ENCODE results near the gene ZDHHC11B. TPM values are rescaled to one million over a fixed set of nuclear protein-coding genes. Genes with fewer than 3 reads are reported as not detected.
A peak's percentile ranks its signal among the peaks of the same experiment; 100 is the strongest.

ZDHHC11B gene
- total RNA-seq, 2 donors from 2014 or later: 6.2 to 8.9 TPM

GRCh38 chr5:761854-762710 lies 22.4 kb downstream of the ZDHHC11B start:
- 87 to 93% methylated on average over 8 of the region's 8 CpGs for WGBS, 2 donors

GRCh38 chr5:761059-761771 lies 23.3 kb downstream of the ZDHHC11B start:
- peaks cover 22% of the 10 kb centered on the region for H3K4me1 ChIP-seq
- ATAC-seq (no peak), DNase-seq (peak in 2 of 4 donors; percentile 9 to 10)
- TF ChIP-seq POLR2A (IDR thresholded peaks at IDR 0.05): no peak
- no peak for TF ChIP-seq CTCF (IDR thresholded peaks at IDR 0.05)
- no peaks in the 10 kb centered on the region for H3K9me3 ChIP-seq
- no peak overlapping the region for H3K27ac ChIP-seq
- H3K27me3 ChIP-seq: no peaks in the 10 kb centered on the region
- 79 to 87% methylated on average over 10 to 15 of the region's 15 CpGs for WGBS, 2 donors
- intact Hi-C loops (cut with DNase I): no loop called here
- no peaks in the 10 kb centered on the region for H3K36me3 ChIP-seq (replicated peaks in 1 of 2; ENCODE audit: insufficient read depth in 1 of 2, low read depth in 2 of 2)
- no peak overlapping the region for H3K4me3 ChIP-seq

More at GRCh38 chr5:761854-762710, 22.4 kb downstream of the ZDHHC11B start:
- no peaks in the 10 kb centered on the region for H3K36me3 ChIP-seq (replicated peaks in 1 of 2; ENCODE audit: insufficient read depth in 1 of 2, low read depth in 2 of 2)
- intact Hi-C loops (cut with DNase I): no loop called here
- H3K4me3 ChIP-seq: no peak overlapping the region
- no peaks in the 10 kb centered on the region for H3K27me3 ChIP-seq
- H3K27ac ChIP-seq: no peak overlapping the region
- H3K9me3 ChIP-seq: no peaks in the 10 kb centered on the region
- ATAC-seq (no peak), DNase-seq (peak in 3 of 4 donors; percentile 10 to 20 (median 11))
- TF ChIP-seq POLR2A (IDR thresholded peaks at IDR 0.05) (no peak), CTCF (IDR thresholded peaks at IDR 0.05) (no peak)
- peaks cover 22% of the 10 kb centered on the region for H3K4me1 ChIP-seq

- Histone ChIP-seq H3K27ac (no peak overlapping the region), H3K36me3 (replicated peaks in 1 of 2; ENCODE audit: insufficient read depth in 1 of 2, low read depth in 2 of 2) (no peaks in the 10 kb centered on the region), H3K4me3 (no peak overlapping the region), H3K27me3 (no peaks in the 10 kb centered on the region), H3K9me3 (no peaks in the 10 kb centered on the region), H3K4me1 (peaks cover 22% of the 10 kb centered on the region)
- no peak for ATAC-seq
- peak in 2 of 4 donors; percentile 9 to 10 for DNase-seq
- intact Hi-C loops (cut with DNase I): no loop called here
- TF ChIP-seq POLR2A (IDR thresholded peaks at IDR 0.05) (no peak), CTCF (IDR thresholded peaks at IDR 0.05) (no peak)
- 95 to 96% methylated on average over 22 to 24 of the region's 24 CpGs for WGBS, 2 donors
Observed at GRCh38 chr5:760363-761058, 24.0 kb downstream of the ZDHHC11B start.

- peak in 1 of 4 donors; percentile 13 for DNase-seq
- Histone ChIP-seq H3K27me3 (no peaks in the 10 kb centered on the region), H3K36me3 (replicated peaks in 1 of 2; ENCODE audit: insufficient read depth in 1 of 2, low read depth in 2 of 2) (no peaks in the 10 kb centered on the region), H3K4me1 (peaks cover 22% of the 10 kb centered on the region), H3K4me3 (no peak overlapping the region), H3K27ac (peak overlapping the region in 1 of 4 donors; percentile 41), H3K9me3 (no peaks in the 10 kb centered on the region)
- WGBS, 2 donors: 92% methylated on average over 21 to 22 of the region's 22 CpGs
- TF ChIP-seq POLR2A (IDR thresholded peaks at IDR 0.05) (no peak), CTCF (IDR thresholded peaks at IDR 0.05) (no peak)
- intact Hi-C loops (cut with DNase I): loop anchor here (5.0 kb wide), 1 partner anchor 82 kb away; no protein-coding TSS in a partner anchor
- ATAC-seq: no peak
Observed at GRCh38 chr5:759781-760362, 24.7 kb downstream of the ZDHHC11B start.

All from body of pancreas (tissue), 4 donors.